CD4-positive, alpha-beta T cell (primary cell): Measurements from ENCODE around the gene SLC35B4. TPM values are rescaled to one million over a fixed set of nuclear protein-coding genes. Genes with fewer than 3 reads are reported as not detected.

Experiments
- ATAC-seq: fragments of 200-7000 bp; cut with Tn5 transposase; one replicate; pipeline ENCODE4 v1.10.0; 2022; ENCODE audit warnings: mild to moderate bottlenecking; ENCODE audit not compliant: poor library complexity
- CTCF ChIA-PET: fragments of 350-600 bp; sonication (Branson Sonifier 250); formaldehyde crosslinking; loops from one replicate; lab custom pipeline; 2021; ENCODE audit warnings: antibody characterized with exemption, inconsistent platforms; lab: Charles Lee
- POLR2A ChIA-PET: fragments of 350-600 bp; sonication (Branson Sonifier 250); formaldehyde crosslinking; loops from one replicate; lab custom pipeline; 2021; ENCODE audit warnings: antibody characterized with exemption, inconsistent platforms; lab: Charles Lee
- DNase-seq, 14 experiments: peaks; one replicate each; pipeline ENCODE4 v3.0.0-alpha.2; 2013 to 2020; ENCODE audit warnings: mixed read lengths in 2 of 14
- H3K27ac ChIP-seq, 2 donors: one replicate each; pipeline versions ENCODE4 v1.5.1 to v1.7.0; 2013; ENCODE audit warnings: low read length in 2 of 2, low read depth in 1 of 2, mild to moderate bottlenecking in 1 of 2
- H3K27me3 ChIP-seq, 2 experiments: 1 replicate in 1 of 2; 2 replicates in 1 of 2; pipeline versions ENCODE4 v1.6.1 to v1.7.0; 2013; ENCODE audit warnings: low read length in 2 of 2, control low read depth in 1 of 2, mild to moderate bottlenecking in 1 of 2, moderate library complexity in 1 of 2; ENCODE audit not compliant: insufficient read depth in 2 of 2, control insufficient read depth in 1 of 2
- H3K36me3 ChIP-seq: one replicate; pipeline ENCODE4 v1.6.1; 2013; ENCODE audit warnings: low read length, control low read depth; ENCODE audit not compliant: insufficient read depth
- H3K4me1 ChIP-seq: one replicate; pipeline ENCODE4 v1.6.1; 2013; ENCODE audit warnings: low read length, control low read depth; ENCODE audit not compliant: insufficient read depth
- H3K4me3 ChIP-seq: one replicate; pipeline ENCODE4 v1.5.1; 2013; ENCODE audit warnings: mild to moderate bottlenecking, low read length, moderate library complexity
- H3K9me3 ChIP-seq, 2 experiments: 1 replicate in 1 of 2; 2 replicates in 1 of 2; pipeline versions ENCODE4 v1.6.1 to v1.7.0; 2013; ENCODE audit warnings: low read length in 2 of 2, mild to moderate bottlenecking in 2 of 2, control low read depth in 1 of 2, moderate library complexity in 1 of 2; ENCODE audit not compliant: control insufficient read depth in 1 of 2, insufficient read depth in 1 of 2
- H3K27ac Mint-ChIP-seq: one replicate; pipeline ENCODE4 v1.8.0; 2020; ENCODE audit warnings: mixed read lengths
- H3K27me3 Mint-ChIP-seq: one replicate; pipeline ENCODE4 v1.8.0; 2021; ENCODE audit warnings: mixed read lengths
- H3K36me3 Mint-ChIP-seq: one replicate; pipeline ENCODE4 v1.8.0; 2021; ENCODE audit warnings: low read depth, mixed read lengths
- H3K4me1 Mint-ChIP-seq: one replicate; pipeline ENCODE4 v1.8.0; 2021; ENCODE audit warnings: low read depth, mixed read lengths
- H3K4me3 Mint-ChIP-seq: one replicate; pipeline ENCODE4 v1.8.0; 2020; ENCODE audit warnings: mild to moderate bottlenecking, mixed read lengths
- H3K9me3 Mint-ChIP-seq: one replicate; pipeline ENCODE4 v1.8.0; 2020; ENCODE audit warnings: mixed read lengths
- intact Hi-C, 2 experiments: fragments of 100-400 bp; cut with DNase I in 1 of 2; cut with micrococcal nuclease in 1 of 2; formaldehyde crosslinking; loops; one replicate each; pipeline versions ENCODE4 v1.15.1 to v1.9.0; 2023 to 2025; cut with DNase I, micrococcal nuclease
- total RNA-seq, 174 experiments: library from RNA in 2 of 174; stranded (reverse) in 2 of 174; gene quantifications; one replicate each; pipeline ENCODE4 v1.2.3 and lab custom pipeline; 2021 to 2026
- TF ChIP-seq, protein P1 (sequence below): fragments of 200-600 bp; IDR thresholded peaks from one replicate; pipeline ENCODE4 v1.8.0; 2022; ENCODE audit warnings: antibody characterized with exemption, mild to moderate bottlenecking

Gene SLC35B4
- total RNA-seq, 2 experiments from 2014 or later = 5.8 to 7.8 TPM

DNA sequence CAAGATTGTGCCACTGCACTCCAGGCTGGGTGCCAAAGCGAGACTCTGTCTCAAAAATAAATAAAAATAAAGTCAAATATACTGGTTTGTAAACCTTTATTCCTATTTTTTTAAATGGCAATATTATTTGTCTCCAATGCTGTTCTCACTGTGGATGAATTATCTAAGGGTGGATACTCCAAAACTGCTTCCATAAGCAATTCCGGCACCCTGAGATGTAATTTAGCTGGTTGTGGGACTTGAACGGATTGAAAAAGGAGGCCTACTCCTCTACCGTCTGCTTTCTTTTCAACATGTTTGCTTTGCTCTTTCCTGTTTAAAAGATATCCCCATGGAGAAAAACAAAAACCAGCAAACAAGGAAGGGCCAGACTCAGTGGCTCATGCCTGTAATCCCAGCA, 54.4 kb downstream of the SLC35B4 start:
- TF ChIP-seq, protein P1, sequence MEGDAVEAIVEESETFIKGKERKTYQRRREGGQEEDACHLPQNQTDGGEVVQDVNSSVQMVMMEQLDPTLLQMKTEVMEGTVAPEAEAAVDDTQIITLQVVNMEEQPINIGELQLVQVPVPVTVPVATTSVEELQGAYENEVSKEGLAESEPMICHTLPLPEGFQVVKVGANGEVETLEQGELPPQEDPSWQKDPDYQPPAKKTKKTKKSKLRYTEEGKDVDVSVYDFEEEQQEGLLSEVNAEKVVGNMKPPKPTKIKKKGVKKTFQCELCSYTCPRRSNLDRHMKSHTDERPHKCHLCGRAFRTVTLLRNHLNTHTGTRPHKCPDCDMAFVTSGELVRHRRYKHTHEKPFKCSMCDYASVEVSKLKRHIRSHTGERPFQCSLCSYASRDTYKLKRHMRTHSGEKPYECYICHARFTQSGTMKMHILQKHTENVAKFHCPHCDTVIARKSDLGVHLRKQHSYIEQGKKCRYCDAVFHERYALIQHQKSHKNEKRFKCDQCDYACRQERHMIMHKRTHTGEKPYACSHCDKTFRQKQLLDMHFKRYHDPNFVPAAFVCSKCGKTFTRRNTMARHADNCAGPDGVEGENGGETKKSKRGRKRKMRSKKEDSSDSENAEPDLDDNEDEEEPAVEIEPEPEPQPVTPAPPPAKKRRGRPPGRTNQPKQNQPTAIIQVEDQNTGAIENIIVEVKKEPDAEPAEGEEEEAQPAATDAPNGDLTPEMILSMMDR = no peak
- no peak overlapping the region for H3K4me3 Mint-ChIP-seq
- H3K27ac Mint-ChIP-seq = no peak overlapping the region
- POLR2A ChIA-PET = no interaction called here
- no peaks in the 10 kb centered on the region for H3K4me1 ChIP-seq
- peaks cover 0 to 3% of the 10 kb centered on the region in 2 experiments for H3K27me3 ChIP-seq
- H3K9me3 ChIP-seq = peaks cover 0 to 3% of the 10 kb centered on the region in 2 experiments
- no peak overlapping the region for H3K27ac ChIP-seq
- intact Hi-C loops = no loop called here
- peaks cover 11% of the 10 kb centered on the region for H3K9me3 Mint-ChIP-seq
- DNase-seq = no peak
- no peak overlapping the region for H3K4me3 ChIP-seq
- peaks cover 8% of the 10 kb centered on the region for H3K27me3 Mint-ChIP-seq
- ATAC-seq = no peak
- CTCF ChIA-PET = no interaction called here
- H3K36me3 ChIP-seq = no peaks in the 10 kb centered on the region
- no peaks in the 10 kb centered on the region for H3K4me1 Mint-ChIP-seq
- no peaks in the 10 kb centered on the region for H3K36me3 Mint-ChIP-seq

DNA sequence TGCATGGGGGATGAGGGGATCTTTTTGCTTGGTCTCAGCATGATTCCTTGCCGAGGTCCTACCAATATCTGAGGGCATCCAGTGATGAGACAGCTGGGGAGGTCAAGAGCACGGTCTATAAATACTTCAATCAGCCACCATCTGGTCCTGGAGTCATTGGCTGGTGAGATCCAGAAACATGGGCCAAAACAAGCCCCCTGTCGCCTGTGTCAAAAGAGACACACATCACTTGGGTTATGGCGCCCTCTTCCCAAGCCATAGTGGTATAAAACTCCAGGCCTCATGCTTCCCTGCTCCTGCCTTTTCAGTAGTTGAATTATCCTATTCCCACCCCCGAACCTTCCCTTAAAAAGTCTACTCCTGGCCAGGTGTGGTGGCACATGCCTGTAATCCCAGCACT, 60.9 kb downstream of the SLC35B4 start:
- DNase-seq (no peak), ATAC-seq (no peak)
- no peaks in the 10 kb centered on the region for H3K36me3 Mint-ChIP-seq
- no peak overlapping the region for H3K27ac ChIP-seq
- H3K4me3 ChIP-seq = no peak overlapping the region
- ChIA-PET POLR2A (no interaction called here), CTCF (no interaction called here)
- H3K9me3 Mint-ChIP-seq = peaks cover 5% of the 10 kb centered on the region
- no peaks in the 10 kb centered on the region for H3K4me1 ChIP-seq
- no peak overlapping the region for H3K4me3 Mint-ChIP-seq
- no peak overlapping the region for H3K27ac Mint-ChIP-seq
- H3K36me3 ChIP-seq = no peaks in the 10 kb centered on the region
- no peaks in the 10 kb centered on the region for H3K9me3 ChIP-seq
- no peaks in the 10 kb centered on the region for H3K27me3 Mint-ChIP-seq
- intact Hi-C loops = no loop called here
- H3K4me1 Mint-ChIP-seq = no peaks in the 10 kb centered on the region
- no peaks in the 10 kb centered on the region for H3K27me3 ChIP-seq
- TF ChIP-seq, protein P1 = no peak

DNA sequence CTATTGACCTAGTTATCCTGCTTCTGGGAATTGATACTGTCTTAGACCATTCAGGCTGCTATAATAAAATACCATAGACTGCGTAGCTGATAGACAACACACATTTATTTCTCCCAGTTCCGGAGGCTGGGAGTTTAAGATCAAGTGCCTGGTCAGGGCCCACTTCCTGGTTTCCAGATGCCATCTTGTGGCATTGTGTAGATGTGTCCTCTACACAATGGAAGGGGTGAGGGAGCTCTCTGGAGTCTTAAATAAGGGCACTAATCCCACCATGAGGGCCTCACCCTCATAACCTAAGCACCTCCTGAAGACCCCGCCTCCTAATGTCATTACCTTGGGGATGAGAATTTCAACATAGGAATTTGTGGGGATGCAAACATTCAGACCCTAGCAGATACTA, 62.4 kb downstream of the SLC35B4 start:
- no peak overlapping the region for H3K4me3 Mint-ChIP-seq
- intact Hi-C loops = no loop called here
- Histone ChIP-seq H3K4me1 (no peaks in the 10 kb centered on the region), H3K27me3 (no peaks in the 10 kb centered on the region), H3K9me3 (no peaks in the 10 kb centered on the region), H3K27ac (no peak overlapping the region), H3K36me3 (no peaks in the 10 kb centered on the region), H3K4me3 (no peak overlapping the region)
- no peaks in the 10 kb centered on the region for H3K4me1 Mint-ChIP-seq
- POLR2A ChIA-PET = no interaction called here
- TF ChIP-seq, protein P1 = no peak
- H3K27me3 Mint-ChIP-seq = no peaks in the 10 kb centered on the region
- no peak for DNase-seq
- H3K36me3 Mint-ChIP-seq = no peaks in the 10 kb centered on the region
- ATAC-seq = no peak
- H3K9me3 Mint-ChIP-seq = peaks cover 5% of the 10 kb centered on the region
- CTCF ChIA-PET = no interaction called here
- no peak overlapping the region for H3K27ac Mint-ChIP-seq
